NCI-H774 (cell line): ENCODE measurements around the gene VAMP5.
A peak's percentile ranks its signal among the peaks of the same experiment; 100 is the strongest.
"Not testable (repeated sequence)": the region's sequence is repeated elsewhere in the genome, so short reads cannot be mapped to it uniquely, and the experiment has no call there.

ENCODE experiments used
- DNase-seq: peaks from one replicate; lab custom pipeline; 2025; lab: John Stamatoyannopoulos, UW

The VAMP5 gene

GRCh38 chr2:85584857-85585780 lies 888 bp downstream of the VAMP5 start:
- no peak for DNase-seq

- DNase-seq = no peak
Measured at GRCh38 chr2:85585781-85586105, 1.5 kb downstream of the VAMP5 start.

- DNase-seq = no peak
Measured at GRCh38 chr2:85588236-85588635, 4.0 kb downstream of the VAMP5 start.

GRCh38 chr2:85588645-85589044 lies 4.4 kb downstream of the VAMP5 start:
- no peak for DNase-seq

DNA sequence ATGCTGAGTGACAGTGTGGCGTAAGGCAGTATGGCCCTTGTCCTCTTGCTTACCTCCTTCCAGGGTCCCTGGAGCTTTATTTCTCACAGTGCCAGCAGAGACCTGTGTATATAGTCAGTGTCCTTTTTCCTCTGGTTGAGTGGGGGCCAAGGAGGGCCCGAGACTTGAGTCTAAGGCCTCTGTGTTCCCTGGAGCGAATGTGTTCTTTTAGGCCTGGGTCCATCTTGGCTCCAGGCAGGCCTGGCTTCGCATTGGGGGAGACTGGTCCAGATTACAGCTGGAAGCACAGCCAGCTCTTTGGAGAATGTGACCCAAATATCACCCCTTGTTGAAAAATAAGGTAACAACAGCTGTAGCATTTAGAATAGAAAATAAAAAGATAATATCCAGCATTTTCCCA lies 5.0 kb downstream of the VAMP5 start:
- DNase-seq = no peak

GRCh38 chr2:85589982-85590791 lies 6.0 kb downstream of the VAMP5 start:
- peak; percentile 33 for DNase-seq

GRCh38 chr2:85590950-85591349 lies 6.7 kb downstream of the VAMP5 start:
- DNase-seq = no peak

DNA sequence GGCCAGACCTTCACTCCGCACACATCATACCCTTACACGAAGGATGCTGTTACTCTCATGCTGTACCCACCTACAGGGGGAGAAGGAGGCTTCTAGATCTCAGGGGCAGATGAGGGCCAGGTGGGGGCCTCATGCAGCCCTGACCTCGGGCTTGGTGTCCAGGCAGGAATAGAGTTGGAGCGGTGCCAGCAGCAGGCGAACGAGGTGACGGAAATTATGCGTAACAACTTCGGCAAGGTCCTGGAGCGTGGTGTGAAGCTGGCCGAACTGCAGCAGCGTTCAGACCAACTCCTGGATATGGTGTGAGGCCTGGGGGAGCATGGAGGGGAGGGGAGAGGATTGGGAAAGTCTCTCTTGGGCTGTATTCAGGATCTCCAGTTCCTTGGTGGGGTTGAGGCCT lies 7.3 kb downstream of the VAMP5 start:
- no peak for DNase-seq

DNA sequence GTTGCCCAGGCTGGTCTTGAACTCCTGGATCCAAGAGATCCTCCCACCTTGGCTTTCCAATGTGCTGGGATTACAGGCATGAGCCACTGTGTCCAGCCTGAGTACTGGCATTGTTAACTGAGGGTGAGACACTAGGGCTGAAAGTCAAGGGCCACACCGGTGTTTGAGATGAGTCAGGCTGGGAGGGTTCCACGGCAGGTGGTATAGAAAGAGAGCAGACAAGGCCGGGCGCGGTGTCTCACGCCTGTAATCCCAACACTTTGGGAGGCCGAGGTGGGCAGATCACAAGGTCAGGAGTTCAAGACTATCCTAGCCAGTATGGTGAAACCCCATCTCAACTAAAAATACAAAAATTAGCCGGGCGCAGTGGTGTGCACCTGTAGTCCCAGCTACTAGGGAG lies 8.1 kb downstream of the VAMP5 start:
- not testable (repeated sequence) for DNase-seq

GRCh38 chr2:85593023-85593422 lies 8.8 kb downstream of the VAMP5 start:
- DNase-seq = no peak

GRCh38 chr2:85594715-85595300 lies 10.6 kb downstream of the VAMP5 start:
- DNase-seq = no peak

- DNase-seq = peak; percentile 97
Measured at GRCh38 chr2:85595301-85596025, 11.2 kb downstream of the VAMP5 start, which contains the start of gene RNF181. Gene RNF181, plus strand, starts transcription at chr2:85595745. Its CDS starts 19 bp downstream, at chr2:85595764.

GRCh38 chr2:85596026-85596333 lies 11.7 kb downstream of the VAMP5 start:
- no peak for DNase-seq

DNA sequence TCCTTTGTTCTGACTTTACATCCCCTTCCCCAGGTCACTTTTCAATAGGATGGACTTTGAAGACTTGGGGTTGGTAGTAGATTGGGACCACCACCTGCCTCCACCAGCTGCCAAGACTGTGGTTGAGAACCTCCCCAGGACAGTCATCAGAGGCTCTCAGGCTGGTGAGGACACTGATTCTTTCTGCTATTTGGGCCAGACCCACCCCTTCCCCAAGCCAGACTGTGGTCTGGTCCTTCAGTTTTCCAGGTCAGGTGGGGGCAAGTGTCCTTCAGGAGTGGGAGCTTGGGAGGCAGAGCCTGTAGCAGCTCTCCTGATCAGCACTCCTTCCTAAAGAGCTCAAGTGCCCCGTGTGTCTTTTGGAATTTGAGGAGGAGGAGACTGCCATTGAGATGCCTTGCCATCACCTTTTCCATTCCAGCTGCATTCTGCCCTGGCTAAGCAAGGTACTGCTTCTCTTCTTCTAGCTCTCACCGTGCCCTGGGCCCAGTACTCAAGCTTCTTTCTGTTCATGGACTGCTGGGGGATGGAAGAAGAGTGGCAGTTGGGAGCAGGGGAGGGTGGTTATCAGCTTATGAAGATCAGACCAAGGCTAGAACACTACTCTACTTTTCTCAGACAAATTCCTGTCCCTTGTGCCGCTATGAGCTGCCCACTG lies 12.4 kb downstream of the VAMP5 start:
- no peak for DNase-seq

DNA sequence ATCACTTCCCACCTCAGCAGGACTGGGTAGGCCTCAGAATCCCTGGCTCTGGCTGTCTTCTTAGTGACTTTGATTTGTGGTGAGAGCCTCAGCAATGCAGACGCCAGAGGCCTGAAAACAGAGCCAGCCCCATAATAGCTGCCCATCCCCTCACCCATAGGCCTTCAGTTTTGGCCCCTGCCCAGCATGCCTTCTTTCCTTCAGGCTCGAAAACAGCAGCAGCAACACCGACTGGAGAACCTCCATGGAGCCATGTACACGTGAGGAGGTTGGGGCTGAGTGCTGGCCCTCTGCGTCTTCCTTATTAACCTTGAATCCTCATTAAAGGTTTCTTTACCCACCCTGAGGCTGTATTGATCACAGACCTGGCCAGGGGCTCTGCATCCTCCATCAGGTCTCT lies 13.0 kb downstream of the VAMP5 start:
- no peak for DNase-seq

DNA sequence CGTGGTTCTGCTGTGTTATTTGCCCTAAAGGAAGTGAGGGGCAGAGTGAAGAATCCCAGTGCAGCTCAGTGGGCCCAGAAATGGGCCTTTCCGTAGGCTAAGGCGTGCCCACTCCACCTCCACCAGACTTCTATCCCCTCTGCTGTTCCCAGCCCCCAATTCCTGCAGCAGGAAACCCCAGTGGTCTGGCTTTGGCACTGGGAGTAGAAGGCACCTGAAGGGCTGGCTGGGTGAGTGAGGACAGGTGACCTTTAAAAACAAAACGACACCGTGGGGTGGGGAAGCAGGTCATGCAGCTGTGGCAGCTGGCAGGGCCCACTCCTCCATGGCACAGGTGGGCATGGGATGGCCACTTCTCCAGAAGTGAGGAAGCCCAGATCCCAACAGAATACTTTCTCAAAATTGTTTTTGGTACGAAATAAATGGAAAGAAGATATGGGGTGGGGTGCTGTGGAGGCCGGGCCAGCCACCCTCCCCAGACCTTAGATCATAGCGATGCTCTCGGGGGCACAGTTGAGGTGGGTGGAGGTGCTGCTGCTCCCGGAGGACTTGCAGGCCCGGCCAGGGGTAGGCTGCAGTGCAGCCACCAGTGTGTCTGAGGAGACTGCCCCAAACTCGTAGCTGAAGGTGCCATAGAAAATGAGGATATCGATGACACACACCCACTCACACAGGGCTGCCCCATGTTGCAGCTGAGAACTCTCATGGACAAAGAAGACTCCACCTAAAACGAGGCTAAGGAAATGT lies 14.5 kb downstream of the VAMP5 start:
- DNase-seq = no peak

- DNase-seq = no peak
Measured at GRCh38 chr2:85599468-85600234, 15.4 kb downstream of the VAMP5 start.

GRCh38 chr2:85600235-85600575 lies 16.0 kb downstream of the VAMP5 start:
- DNase-seq = no peak

DNA sequence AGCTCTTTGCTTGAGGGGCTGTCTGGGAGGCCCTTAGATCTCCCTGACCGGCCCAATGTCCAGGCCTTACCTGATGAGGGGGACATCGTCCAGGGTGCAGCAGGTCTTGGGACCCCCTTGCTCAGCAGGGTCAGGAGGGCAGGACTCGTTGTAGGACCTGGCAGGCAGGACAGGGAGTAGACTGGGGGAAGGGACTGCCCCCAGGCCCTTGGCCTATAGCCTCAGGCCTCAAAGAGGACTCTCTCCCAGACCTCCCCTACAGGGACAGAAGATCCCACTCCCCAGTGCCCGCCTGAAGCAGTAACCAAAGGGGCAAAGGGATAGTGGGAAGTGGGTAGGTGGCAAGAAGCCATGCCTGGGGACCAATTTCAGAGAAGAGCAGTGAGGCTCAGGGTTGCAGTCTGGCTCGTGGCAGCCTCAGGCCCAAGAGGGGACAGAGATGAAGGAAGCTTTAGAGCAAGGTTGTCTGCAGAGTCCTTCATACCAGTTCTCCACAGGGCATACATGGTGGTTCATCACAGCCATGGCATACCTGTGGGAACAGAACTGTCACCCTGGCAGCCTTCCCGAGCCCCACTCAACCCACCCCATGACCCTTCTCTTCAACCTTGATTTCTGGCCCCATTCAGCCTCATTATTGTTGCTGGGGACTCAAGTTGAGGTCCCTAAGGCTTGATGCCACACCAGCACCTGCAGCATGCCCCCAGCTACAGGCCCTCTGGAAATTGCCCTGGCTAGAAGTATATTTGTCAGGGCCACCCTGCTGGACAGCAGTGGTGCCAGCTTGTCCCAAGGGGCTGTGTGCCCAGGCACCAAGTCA lies 16.9 kb downstream of the VAMP5 start:
- no peak for DNase-seq
